NCI-H128 (cell line): Measurements from ENCODE around the gene PDZRN4.
A peak's percentile ranks its signal among the peaks of the same experiment; 100 is the strongest.
"Not testable (repeated sequence)": the region's sequence is repeated elsewhere in the genome, so short reads cannot be mapped to it uniquely, and the experiment has no call there.

Experiments used
- DNase-seq: peaks from one replicate; lab custom pipeline; 2025; ENCODE audit not compliant: unreplicated experiment; lab: John Stamatoyannopoulos, UW

PDZRN4 gene

GRCh38 chr12:41280341-41281095 is 92.4 kb downstream of the PDZRN4 start:
- not testable (repeated sequence) for DNase-seq

- DNase-seq = not testable (repeated sequence)
These were observed 97.3 kb downstream of the PDZRN4 start for GRCh38 chr12:41285470-41285869.

- no peak for DNase-seq
These were observed 98.3 kb downstream of the PDZRN4 start for GRCh38 chr12:41286426-41286825.

- DNase-seq = no peak
These were observed 99.5 kb downstream of the PDZRN4 start for GRCh38 chr12:41287500-41288141.

GRCh38 chr12:41288142-41288811 is 100.2 kb downstream of the PDZRN4 start:
- DNase-seq = peak; percentile 92

GRCh38 chr12:41289501-41289900 is 101.4 kb downstream of the PDZRN4 start:
- no peak for DNase-seq

- DNase-seq = no peak
These were observed 104.9 kb downstream of the PDZRN4 start for GRCh38 chr12:41293011-41293410.

- DNase-seq = no peak
These were observed 105.3 kb downstream of the PDZRN4 start for GRCh38 chr12:41293461-41293860.

GRCh38 chr12:41302979-41303403 is 114.9 kb downstream of the PDZRN4 start:
- DNase-seq = no peak

- DNase-seq = no peak
These were observed 116.4 kb downstream of the PDZRN4 start for GRCh38 chr12:41304526-41304925.

GRCh38 chr12:41310367-41310766 is 122.2 kb downstream of the PDZRN4 start:
- DNase-seq = no peak

- DNase-seq = no peak
These were observed 123.8 kb downstream of the PDZRN4 start for GRCh38 chr12:41311883-41312282.

- not testable (repeated sequence) for DNase-seq
These were observed 124.3 kb downstream of the PDZRN4 start for GRCh38 chr12:41312451-41312850.

- no peak for DNase-seq
These were observed 137.2 kb downstream of the PDZRN4 start for GRCh38 chr12:41325336-41325735.

GRCh38 chr12:41327096-41327895 is 139.2 kb downstream of the PDZRN4 start:
- no peak for DNase-seq

GRCh38 chr12:41333974-41334373 is 145.9 kb downstream of the PDZRN4 start:
- no peak for DNase-seq

GRCh38 chr12:41334390-41334789 is 146.3 kb downstream of the PDZRN4 start:
- no peak for DNase-seq

- DNase-seq = no peak
These were observed 148.0 kb downstream of the PDZRN4 start for GRCh38 chr12:41336041-41336549.

GRCh38 chr12:41339784-41340183 is 151.7 kb downstream of the PDZRN4 start:
- DNase-seq = no peak

GRCh38 chr12:41344776-41345470 is 156.8 kb downstream of the PDZRN4 start:
- DNase-seq = no peak
